ENCODE results near the gene SBF2.
A peak's percentile ranks its signal among the peaks of the same experiment; 100 is the strongest.

The SBF2 gene

DNA sequence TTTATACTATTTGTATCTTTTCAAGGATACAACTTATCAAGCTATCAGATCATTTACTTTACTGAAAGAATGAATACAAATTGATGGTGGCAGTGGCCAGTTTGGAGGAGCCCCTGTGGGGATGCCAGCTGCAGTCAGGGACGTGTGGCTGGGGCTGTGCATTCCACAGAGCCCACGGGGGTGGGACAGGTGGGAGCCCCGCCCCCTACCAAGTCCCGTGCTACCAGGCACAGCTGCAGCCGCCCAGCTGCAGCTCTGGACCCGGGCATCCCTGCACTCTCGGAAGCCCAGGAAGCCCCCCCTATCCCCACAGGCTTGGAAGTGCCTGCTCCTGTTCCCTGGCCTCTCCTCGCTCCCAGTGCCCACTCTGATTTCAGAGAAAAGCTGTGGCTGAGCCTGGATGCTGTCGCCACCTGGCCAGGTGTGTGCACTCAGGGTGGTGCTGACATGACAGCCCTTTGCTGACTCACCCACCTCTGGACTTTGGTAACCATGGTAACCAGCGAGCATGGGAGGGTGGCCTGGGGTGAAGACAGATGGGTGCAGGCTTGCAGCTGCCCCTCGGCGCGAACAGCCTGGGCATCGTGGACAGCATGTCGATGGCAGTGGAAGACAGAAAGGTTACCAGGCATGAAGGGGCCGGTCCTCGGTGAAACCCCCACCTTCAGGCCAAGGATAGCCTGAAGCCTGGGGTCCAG is 138.1 kb downstream of the SBF2 start:
- ChIA-PET CTCF (interaction anchor here (0.7 kb wide), 1 partner anchor 361 kb away, joined by 3 read pairs; no protein-coding TSS in a partner anchor), POLR2A (ENCODE audit: low non-redundant PET) (no interaction called here)
- DNase-seq (ENCODE audit: low spot score) = peak; percentile 8
- TF ChIP-seq, protein P1, sequence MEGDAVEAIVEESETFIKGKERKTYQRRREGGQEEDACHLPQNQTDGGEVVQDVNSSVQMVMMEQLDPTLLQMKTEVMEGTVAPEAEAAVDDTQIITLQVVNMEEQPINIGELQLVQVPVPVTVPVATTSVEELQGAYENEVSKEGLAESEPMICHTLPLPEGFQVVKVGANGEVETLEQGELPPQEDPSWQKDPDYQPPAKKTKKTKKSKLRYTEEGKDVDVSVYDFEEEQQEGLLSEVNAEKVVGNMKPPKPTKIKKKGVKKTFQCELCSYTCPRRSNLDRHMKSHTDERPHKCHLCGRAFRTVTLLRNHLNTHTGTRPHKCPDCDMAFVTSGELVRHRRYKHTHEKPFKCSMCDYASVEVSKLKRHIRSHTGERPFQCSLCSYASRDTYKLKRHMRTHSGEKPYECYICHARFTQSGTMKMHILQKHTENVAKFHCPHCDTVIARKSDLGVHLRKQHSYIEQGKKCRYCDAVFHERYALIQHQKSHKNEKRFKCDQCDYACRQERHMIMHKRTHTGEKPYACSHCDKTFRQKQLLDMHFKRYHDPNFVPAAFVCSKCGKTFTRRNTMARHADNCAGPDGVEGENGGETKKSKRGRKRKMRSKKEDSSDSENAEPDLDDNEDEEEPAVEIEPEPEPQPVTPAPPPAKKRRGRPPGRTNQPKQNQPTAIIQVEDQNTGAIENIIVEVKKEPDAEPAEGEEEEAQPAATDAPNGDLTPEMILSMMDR (conservative IDR thresholded peaks at IDR 0.05; ENCODE audit: low read depth) = no peak
- H3K27ac ChIP-seq = no peak overlapping the region

DNA sequence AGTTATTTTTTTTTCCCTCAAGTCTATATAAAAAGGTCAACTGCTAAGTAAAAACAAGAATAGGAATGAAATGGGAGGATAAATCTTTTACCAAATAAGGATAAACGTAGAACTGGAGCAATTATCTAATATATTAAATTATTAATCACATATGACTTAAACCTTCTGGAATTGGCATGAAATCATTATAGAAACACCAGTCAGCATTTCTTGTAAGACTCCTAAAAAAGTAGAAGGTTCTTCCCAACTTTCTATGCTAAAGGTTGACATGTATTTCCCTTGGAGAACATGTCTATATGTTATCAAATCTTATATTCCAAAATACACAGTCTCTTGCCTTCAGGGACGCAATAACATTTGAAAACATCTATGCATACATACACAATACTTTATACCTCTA is 143.2 kb downstream of the SBF2 start:
- no peak for DNase-seq (ENCODE audit: low spot score)
- CTCF ChIA-PET = no interaction called here
- POLR2A ChIA-PET (ENCODE audit: low non-redundant PET) = no interaction called here
- no peak overlapping the region for H3K27ac ChIP-seq
- TF ChIP-seq, protein P1 (conservative IDR thresholded peaks at IDR 0.05; ENCODE audit: low read depth) = no peak

DNA sequence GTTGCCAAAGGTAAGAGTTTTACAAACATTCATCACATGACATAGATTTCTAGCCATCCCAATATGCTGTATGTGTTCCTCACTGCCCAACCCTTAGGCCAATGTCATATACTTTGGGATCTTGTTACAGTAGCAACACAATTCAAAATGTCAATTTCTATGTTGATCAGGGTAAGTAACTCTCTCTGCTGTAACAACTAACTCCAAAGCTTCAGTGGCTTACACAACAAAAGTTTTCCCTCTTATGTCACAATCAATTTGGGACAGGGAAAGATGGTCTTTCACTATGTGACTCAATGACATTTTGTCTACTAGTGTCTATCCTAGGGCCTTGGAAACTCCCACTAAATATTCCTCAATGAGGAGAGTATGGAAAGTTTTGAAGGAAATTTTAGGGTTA is 144.5 kb downstream of the SBF2 start:
- TF ChIP-seq, protein P1 (conservative IDR thresholded peaks at IDR 0.05; ENCODE audit: low read depth) = no peak
- POLR2A ChIA-PET (ENCODE audit: low non-redundant PET) = no interaction called here
- no peak overlapping the region for H3K27ac ChIP-seq
- CTCF ChIA-PET = no interaction called here
- DNase-seq (ENCODE audit: low spot score) = no peak

DNA sequence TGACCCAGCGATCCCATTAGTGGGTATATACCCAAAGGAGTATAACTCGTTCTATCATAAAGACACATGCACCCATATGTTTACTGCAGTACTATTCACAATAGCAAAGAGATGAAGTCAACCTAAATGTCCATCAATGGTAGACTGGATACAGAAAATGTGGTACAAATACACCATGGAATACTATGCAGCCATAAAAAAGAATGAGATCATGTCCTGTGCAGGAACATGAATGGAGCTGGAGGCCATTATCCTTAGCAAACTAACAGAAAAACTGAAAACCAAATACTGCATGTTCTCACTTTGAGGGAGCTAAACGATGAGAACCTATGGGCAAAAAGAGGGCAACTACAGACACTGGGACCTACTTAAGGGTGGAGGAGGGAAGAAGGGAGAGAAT is 146.8 kb downstream of the SBF2 start:
- ChIA-PET POLR2A (ENCODE audit: low non-redundant PET) (no interaction called here), CTCF (no interaction called here)
- no peak overlapping the region for H3K27ac ChIP-seq
- no peak for DNase-seq (ENCODE audit: low spot score)
- TF ChIP-seq, protein P1 (conservative IDR thresholded peaks at IDR 0.05; ENCODE audit: low read depth) = no peak

DNA sequence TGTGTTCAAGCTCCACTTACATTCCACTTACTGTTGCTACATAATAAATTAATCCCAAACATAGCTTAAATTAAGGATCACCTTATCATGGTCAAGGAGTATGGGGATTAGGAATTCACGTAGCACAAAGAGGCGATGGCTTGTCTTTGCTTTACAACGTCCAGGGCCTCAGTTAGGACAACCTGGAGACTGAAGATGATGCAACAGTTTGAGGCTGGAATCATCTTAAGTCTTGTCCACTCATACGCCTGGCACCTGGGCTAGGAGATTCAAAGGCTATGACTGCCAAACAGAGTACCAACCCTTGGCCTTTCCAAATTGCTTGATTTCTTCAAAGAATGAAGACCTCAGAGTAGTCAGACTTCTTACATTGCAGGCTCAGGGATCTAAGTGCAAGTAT is 149.1 kb downstream of the SBF2 start:
- CTCF ChIA-PET = no interaction called here

DNA sequence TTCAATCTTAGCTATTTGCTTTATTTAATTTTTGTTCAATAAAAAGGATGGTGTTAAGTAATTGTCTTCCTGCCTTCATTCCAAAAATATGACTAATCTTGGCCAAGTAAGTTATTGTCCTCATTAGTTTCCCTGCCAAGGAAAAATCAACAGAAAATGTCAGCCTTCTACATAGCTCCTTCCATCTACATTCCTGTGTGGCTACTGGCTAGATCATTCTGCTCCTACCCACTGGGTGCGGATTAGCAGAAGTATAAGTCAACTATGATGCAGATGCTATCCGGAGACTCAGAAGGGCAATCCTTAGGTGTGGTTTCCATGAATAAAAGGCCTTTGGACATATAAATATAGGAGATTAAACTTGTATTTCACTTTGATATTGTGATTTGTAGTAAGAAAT is 154.4 kb downstream of the SBF2 start:
- CTCF ChIA-PET = interaction anchor here (0.6 kb wide), 1 partner anchor 192 kb away, joined by 3 read pairs; no protein-coding TSS in a partner anchor
- H3K27ac ChIP-seq = no peak overlapping the region
- peak; percentile 68 for DNase-seq (ENCODE audit: low spot score)
- TF ChIP-seq, protein P1 (conservative IDR thresholded peaks at IDR 0.05; ENCODE audit: low read depth) = no peak
- POLR2A ChIA-PET (ENCODE audit: low non-redundant PET) = no interaction called here

More for the DNA sequence above, 149.1 kb downstream of the SBF2 start:
- no peak for DNase-seq (ENCODE audit: low spot score)
- POLR2A ChIA-PET (ENCODE audit: low non-redundant PET) = no interaction called here
- TF ChIP-seq, protein P1 (conservative IDR thresholded peaks at IDR 0.05; ENCODE audit: low read depth) = no peak
- no peak overlapping the region for H3K27ac ChIP-seq
